ENCODE measurements around the gene RANGAP1.

The RANGAP1 gene

DNA sequence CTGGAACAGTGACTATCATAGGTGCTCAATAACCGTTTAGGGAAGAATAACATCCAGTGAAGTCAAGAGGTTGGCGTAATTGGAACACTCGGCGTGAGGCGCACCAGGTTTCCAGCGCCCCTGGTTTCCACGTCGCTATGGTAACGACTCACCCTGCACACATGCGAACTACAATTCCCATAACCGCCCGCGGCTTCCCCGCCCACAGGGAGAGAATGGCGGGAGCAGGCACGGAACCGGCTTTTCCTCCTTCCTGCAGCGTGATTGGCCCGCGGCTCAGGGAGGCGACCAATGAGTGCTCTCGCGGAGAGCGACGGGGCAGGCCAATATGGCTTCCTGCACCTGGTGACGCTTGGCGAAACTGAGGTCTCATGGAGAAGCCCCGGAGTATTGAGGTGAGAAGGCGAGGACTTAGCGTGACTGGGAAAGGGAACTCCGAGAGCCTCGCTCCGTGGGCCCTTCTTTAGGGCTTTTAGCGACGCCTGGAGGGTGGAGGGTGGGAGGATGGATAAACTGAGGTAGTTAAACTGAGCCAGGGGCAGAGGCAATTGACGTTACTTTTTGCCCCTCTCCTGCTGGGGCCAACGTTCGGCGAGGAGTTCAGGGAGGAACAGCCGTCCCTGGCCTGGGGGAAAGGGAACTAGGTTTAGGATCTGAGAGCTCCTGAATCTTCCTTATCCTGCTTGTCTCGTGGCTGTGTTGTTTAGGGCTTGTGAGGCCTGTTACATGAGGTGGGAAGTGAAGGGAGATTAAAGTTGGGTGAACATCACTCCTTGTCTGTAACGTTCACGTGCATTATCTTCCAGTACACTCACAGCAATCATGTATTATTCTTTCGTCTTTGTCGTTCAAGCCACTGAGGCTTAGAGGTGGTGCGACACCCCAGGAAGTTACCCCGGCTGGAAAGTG lies 80.7 kb downstream of the RANGAP1 start, which contains the start of gene L3MBTL2:
L3MBTL2 (plus strand) TSS at position 321 of the 909 bp plus-strand sequence; CDS start at position 372, 51 bp downstream.
- DNase-seq: peak; percentile 97
- WGBS: 5% methylated on average over 46 of the region's 47 CpGs

GRCh38 chr22:41204066-41204465 lies 81.9 kb downstream of the RANGAP1 start:
- H3K9ac ChIP-seq (ENCODE audit: low read length): no peak overlapping the region
- H3K79me1 ChIP-seq (replicated peaks; ENCODE audit: low read length, poor library complexity, severe bottlenecking): peaks cover 12% of the 10 kb centered on the region
- no peak overlapping the region for H2BK120ac ChIP-seq (ENCODE audit: low read depth, low read length)
- H4K8ac ChIP-seq (ENCODE audit: low read length): no peak overlapping the region
- no peak overlapping the region for H3K23ac ChIP-seq (ENCODE audit: low read length in 2 of 2)
- H3K4ac ChIP-seq (ENCODE audit: low read depth in 1 of 2, low read length in 2 of 2): no peak overlapping the region
- H3K14ac ChIP-seq (ENCODE audit: low read length in 2 of 2): no peak overlapping the region
- H3K18ac ChIP-seq (ENCODE audit: low read depth in 1 of 2, low read length in 2 of 2): no peak overlapping the region
- H3K4me1 ChIP-seq (ENCODE audit: control insufficient read depth, insufficient read depth, low read depth, low read length): peaks cover 4% of the 10 kb centered on the region
- H3K36me3 ChIP-seq (ENCODE audit: control insufficient read depth in 1 of 2, insufficient read depth in 2 of 2, low read depth in 1 of 2, low read length in 2 of 2): peaks cover 0 to 4% of the 10 kb centered on the region in 2 experiments
- H3K27ac ChIP-seq (ENCODE audit: low read length, poor library complexity, severe bottlenecking): no peak overlapping the region
- no peak overlapping the region for H3K4me3 ChIP-seq (ENCODE audit: insufficient read depth in 1 of 2, low read depth in 1 of 2, low read length in 2 of 2)
- H2AFZ ChIP-seq (ENCODE audit: low read depth, low read length): no peak overlapping the region
- no peak overlapping the region for H2BK12ac ChIP-seq (ENCODE audit: low read length in 2 of 2)
- WGBS: 70% methylated on average over 4 of the region's 6 CpGs
- H2BK15ac ChIP-seq (ENCODE audit: low read depth, poor library complexity, severe bottlenecking): no peak overlapping the region
- no peak overlapping the region for H2BK5ac ChIP-seq (ENCODE audit: low read depth, low read length, poor library complexity, severe bottlenecking)
- no peak overlapping the region for H3K4me2 ChIP-seq (ENCODE audit: low read length, poor library complexity, severe bottlenecking)
- DNase-seq: no peak
- H3K27me3 ChIP-seq (ENCODE audit: control insufficient read depth in 1 of 2, insufficient read depth in 1 of 2, low read length in 2 of 2): peaks cover 6 to 19% of the 10 kb centered on the region in 2 experiments
- H2AK5ac ChIP-seq (ENCODE audit: low read length, severe bottlenecking): no peak overlapping the region
- no peaks in the 10 kb centered on the region for H3K9me3 ChIP-seq (ENCODE audit: control insufficient read depth, low read length)
- H4K91ac ChIP-seq (ENCODE audit: low read length): no peak overlapping the region

More for the DNA sequence above, 80.7 kb downstream of the RANGAP1 start, which contains the start of gene L3MBTL2:
- Histone ChIP-seq H3K27me3 (ENCODE audit: control insufficient read depth in 1 of 2, insufficient read depth in 1 of 2, low read length in 2 of 2) (peaks cover 6 to 10% of the 10 kb centered on the region in 2 experiments), H3K4me2 (ENCODE audit: low read length, poor library complexity, severe bottlenecking) (peak within 1 kb of the TSS; percentile 63), H3K4me3 (ENCODE audit: insufficient read depth in 1 of 2, low read depth in 1 of 2, low read length in 2 of 2) (peak within 1 kb of the TSS; percentile 72 to 90), H3K4ac (ENCODE audit: low read depth in 1 of 2, low read length in 2 of 2) (peak within 1 kb of the TSS; percentile 12 to 20), H3K27ac (ENCODE audit: low read length, poor library complexity, severe bottlenecking) (peak within 1 kb of the TSS; percentile 62), H2BK5ac (ENCODE audit: low read depth, low read length, poor library complexity, severe bottlenecking) (no peak within 1 kb of the TSS), H3K79me1 (replicated peaks; ENCODE audit: low read length, poor library complexity, severe bottlenecking) (peaks cover 16% of the 10 kb centered on the region), H2BK120ac (ENCODE audit: low read depth, low read length) (no peak within 1 kb of the TSS), H4K8ac (ENCODE audit: low read length) (peak within 1 kb of the TSS; percentile 78), H3K18ac (ENCODE audit: low read depth in 1 of 2, low read length in 2 of 2) (peak within 1 kb of the TSS; percentile 69 to 79), H3K36me3 (ENCODE audit: control insufficient read depth in 1 of 2, insufficient read depth in 2 of 2, low read depth in 1 of 2, low read length in 2 of 2) (peaks cover 3 to 11% of the 10 kb centered on the region in 2 experiments), H3K9ac (ENCODE audit: low read length) (peak within 1 kb of the TSS; percentile 97), H2AFZ (ENCODE audit: low read depth, low read length) (peak within 1 kb of the TSS; percentile 49), H3K9me3 (ENCODE audit: control insufficient read depth, low read length) (no peaks in the 10 kb centered on the region), H4K91ac (ENCODE audit: low read length) (peak within 1 kb of the TSS; percentile 64), H3K14ac (ENCODE audit: low read length in 2 of 2) (peak within 1 kb of the TSS in 1 of 2 experiments; percentile 82), H3K4me1 (ENCODE audit: control insufficient read depth, insufficient read depth, low read depth, low read length) (peaks cover 4% of the 10 kb centered on the region), H2AK5ac (ENCODE audit: low read length, severe bottlenecking) (no peak within 1 kb of the TSS), H2BK15ac (ENCODE audit: low read depth, poor library complexity, severe bottlenecking) (no peak within 1 kb of the TSS), H3K23ac (ENCODE audit: low read length in 2 of 2) (no peak within 1 kb of the TSS), H2BK12ac (ENCODE audit: low read length in 2 of 2) (no peak within 1 kb of the TSS)

DNA sequence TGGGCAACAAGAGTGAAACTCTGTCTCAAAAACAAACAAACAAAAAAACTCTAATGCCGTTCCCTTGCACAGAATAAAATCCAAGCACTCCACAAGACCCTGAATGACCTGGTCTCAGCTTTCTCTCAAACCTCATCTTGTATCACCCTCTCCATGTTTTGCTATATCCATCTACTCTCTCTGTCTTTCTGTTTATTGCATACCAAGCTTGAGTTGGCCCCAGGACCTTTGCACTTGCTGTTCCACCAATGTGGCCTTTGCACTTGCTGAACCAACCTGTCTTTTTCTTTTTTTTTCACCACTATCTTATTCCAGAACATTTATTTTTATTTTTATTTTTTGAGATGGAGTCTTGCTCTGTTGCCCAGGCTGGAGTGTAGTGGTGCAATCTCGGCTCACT lies 82.9 kb downstream of the RANGAP1 start:
- H3K36me3 ChIP-seq (ENCODE audit: control insufficient read depth in 1 of 2, insufficient read depth in 2 of 2, low read depth in 1 of 2, low read length in 2 of 2): peaks cover 0 to 4% of the 10 kb centered on the region in 2 experiments
- H3K14ac ChIP-seq (ENCODE audit: low read length in 2 of 2): no peak overlapping the region
- H3K79me1 ChIP-seq (replicated peaks; ENCODE audit: low read length, poor library complexity, severe bottlenecking): peaks cover 10% of the 10 kb centered on the region
- no peak overlapping the region for H3K9ac ChIP-seq (ENCODE audit: low read length)
- H3K4me2 ChIP-seq (ENCODE audit: low read length, poor library complexity, severe bottlenecking): no peak overlapping the region
- H2BK15ac ChIP-seq (ENCODE audit: low read depth, poor library complexity, severe bottlenecking): no peak overlapping the region
- no peak overlapping the region for H3K23ac ChIP-seq (ENCODE audit: low read length in 2 of 2)
- no peak overlapping the region for H4K91ac ChIP-seq (ENCODE audit: low read length)
- H2BK12ac ChIP-seq (ENCODE audit: low read length in 2 of 2): no peak overlapping the region
- WGBS: 92% methylated on average over 2 of the region's 2 CpGs
- H3K27ac ChIP-seq (ENCODE audit: low read length, poor library complexity, severe bottlenecking): no peak overlapping the region
- no peak overlapping the region for H3K18ac ChIP-seq (ENCODE audit: low read depth in 1 of 2, low read length in 2 of 2)
- no peak for DNase-seq
- H3K27me3 ChIP-seq (ENCODE audit: control insufficient read depth in 1 of 2, insufficient read depth in 1 of 2, low read length in 2 of 2): peaks cover 6 to 19% of the 10 kb centered on the region in 2 experiments
- H2AK5ac ChIP-seq (ENCODE audit: low read length, severe bottlenecking): no peak overlapping the region
- no peak overlapping the region for H4K8ac ChIP-seq (ENCODE audit: low read length)
- no peaks in the 10 kb centered on the region for H3K9me3 ChIP-seq (ENCODE audit: control insufficient read depth, low read length)
- no peak overlapping the region for H2BK5ac ChIP-seq (ENCODE audit: low read depth, low read length, poor library complexity, severe bottlenecking)
- H3K4me1 ChIP-seq (ENCODE audit: control insufficient read depth, insufficient read depth, low read depth, low read length): peaks cover 9% of the 10 kb centered on the region
- H2BK120ac ChIP-seq (ENCODE audit: low read depth, low read length): no peak overlapping the region
- no peak overlapping the region for H2AFZ ChIP-seq (ENCODE audit: low read depth, low read length)
- no peak overlapping the region for H3K4me3 ChIP-seq (ENCODE audit: insufficient read depth in 1 of 2, low read depth in 1 of 2, low read length in 2 of 2)
- no peak overlapping the region for H3K4ac ChIP-seq (ENCODE audit: low read depth in 1 of 2, low read length in 2 of 2)

DNA sequence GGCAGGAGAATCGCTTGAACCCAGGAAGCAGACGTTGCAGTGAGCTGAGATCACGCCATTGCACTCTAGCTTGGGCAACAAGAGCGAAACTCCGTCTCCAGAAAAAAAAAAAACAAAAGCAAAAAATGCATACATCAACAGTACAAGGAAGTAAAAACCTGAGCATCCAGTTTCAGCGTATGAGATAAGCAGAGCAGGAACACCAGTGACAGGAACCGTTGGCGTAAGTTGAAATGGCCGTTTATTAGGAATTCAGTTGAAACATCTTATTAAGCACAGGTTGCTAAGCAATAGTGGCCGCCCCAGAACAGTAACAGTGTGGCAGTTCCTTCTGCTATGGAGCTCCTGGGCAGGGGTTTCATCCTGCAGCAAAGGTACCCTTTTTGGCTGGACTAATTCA lies 84.8 kb downstream of the RANGAP1 start:
- H3K36me3 ChIP-seq (ENCODE audit: control insufficient read depth in 1 of 2, insufficient read depth in 2 of 2, low read depth in 1 of 2, low read length in 2 of 2): no peaks in the 10 kb centered on the region
- no peak overlapping the region for H2BK5ac ChIP-seq (ENCODE audit: low read depth, low read length, poor library complexity, severe bottlenecking)
- 90% methylated on average over 10 of the region's 10 CpGs for WGBS
- no peak overlapping the region for H3K4me3 ChIP-seq (ENCODE audit: insufficient read depth in 1 of 2, low read depth in 1 of 2, low read length in 2 of 2)
- no peak overlapping the region for H2BK120ac ChIP-seq (ENCODE audit: low read depth, low read length)
- H3K4me1 ChIP-seq (ENCODE audit: control insufficient read depth, insufficient read depth, low read depth, low read length): peaks cover 12% of the 10 kb centered on the region
- H3K79me1 ChIP-seq (replicated peaks; ENCODE audit: low read length, poor library complexity, severe bottlenecking): peaks cover 4% of the 10 kb centered on the region
- H4K8ac ChIP-seq (ENCODE audit: low read length): no peak overlapping the region
- no peak overlapping the region for H2AK5ac ChIP-seq (ENCODE audit: low read length, severe bottlenecking)
- no peak overlapping the region for H3K4ac ChIP-seq (ENCODE audit: low read depth in 1 of 2, low read length in 2 of 2)
- no peak overlapping the region for H3K27ac ChIP-seq (ENCODE audit: low read length, poor library complexity, severe bottlenecking)
- no peak overlapping the region for H2AFZ ChIP-seq (ENCODE audit: low read depth, low read length)
- no peak overlapping the region for H3K18ac ChIP-seq (ENCODE audit: low read depth in 1 of 2, low read length in 2 of 2)
- H2BK15ac ChIP-seq (ENCODE audit: low read depth, poor library complexity, severe bottlenecking): no peak overlapping the region
- H3K4me2 ChIP-seq (ENCODE audit: low read length, poor library complexity, severe bottlenecking): no peak overlapping the region
- no peak overlapping the region for H3K23ac ChIP-seq (ENCODE audit: low read length in 2 of 2)
- no peaks in the 10 kb centered on the region for H3K9me3 ChIP-seq (ENCODE audit: control insufficient read depth, low read length)
- no peak overlapping the region for H2BK12ac ChIP-seq (ENCODE audit: low read length in 2 of 2)
- H3K14ac ChIP-seq (ENCODE audit: low read length in 2 of 2): no peak overlapping the region
- H3K9ac ChIP-seq (ENCODE audit: low read length): no peak overlapping the region
- no peak for DNase-seq
- H4K91ac ChIP-seq (ENCODE audit: low read length): no peak overlapping the region
- peaks cover 6 to 19% of the 10 kb centered on the region in 2 experiments for H3K27me3 ChIP-seq (ENCODE audit: control insufficient read depth in 1 of 2, insufficient read depth in 1 of 2, low read length in 2 of 2)

All from mesenchymal stem cell (in vitro differentiated cells and primary cell).